HG03469 (cell line): ENCODE measurements around the gene NACC2.

ENCODE experiments used
- ATAC-seq: cut with Tn5 transposase; IDR thresholded peaks from one replicate; pipeline ENCODE4 v1.9.1; 2021; ENCODE audit warnings: mild to moderate bottlenecking, moderate library complexity, moderate number of reproducible peaks; ENCODE audit not compliant: unreplicated experiment

NACC2 gene

DNA sequence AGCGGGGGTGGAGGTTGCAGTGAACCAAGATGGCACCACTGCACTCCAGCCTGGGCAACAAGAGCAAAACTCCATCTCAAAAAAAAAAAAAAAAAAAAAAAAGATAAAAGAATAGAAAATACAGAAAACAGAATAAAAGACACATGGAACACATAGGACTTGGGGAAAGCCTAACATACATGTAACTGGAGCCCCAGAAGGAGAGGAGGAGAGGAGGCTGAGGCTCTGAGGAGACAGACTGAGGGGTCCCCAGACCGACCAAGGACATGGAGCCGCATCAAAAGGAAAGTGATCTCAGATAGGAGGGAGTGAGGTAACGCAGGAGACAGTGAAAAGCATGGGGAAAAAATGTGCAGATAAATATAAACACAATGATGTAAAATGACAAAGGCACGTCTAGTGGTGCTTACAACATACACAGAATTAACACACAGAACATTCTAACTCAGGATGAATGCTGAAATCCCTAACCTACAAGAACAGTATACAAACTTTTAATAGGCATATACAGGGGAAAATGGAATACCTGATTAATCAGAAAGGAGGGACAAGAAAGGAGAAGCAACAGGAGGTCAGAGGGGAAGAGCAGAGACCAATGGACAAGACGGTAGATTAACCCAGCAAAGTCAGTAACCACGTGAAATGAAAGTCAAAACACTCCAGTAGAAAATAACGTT, 68.7 kb downstream of the NACC2 start:
- ATAC-seq, result no peak

DNA sequence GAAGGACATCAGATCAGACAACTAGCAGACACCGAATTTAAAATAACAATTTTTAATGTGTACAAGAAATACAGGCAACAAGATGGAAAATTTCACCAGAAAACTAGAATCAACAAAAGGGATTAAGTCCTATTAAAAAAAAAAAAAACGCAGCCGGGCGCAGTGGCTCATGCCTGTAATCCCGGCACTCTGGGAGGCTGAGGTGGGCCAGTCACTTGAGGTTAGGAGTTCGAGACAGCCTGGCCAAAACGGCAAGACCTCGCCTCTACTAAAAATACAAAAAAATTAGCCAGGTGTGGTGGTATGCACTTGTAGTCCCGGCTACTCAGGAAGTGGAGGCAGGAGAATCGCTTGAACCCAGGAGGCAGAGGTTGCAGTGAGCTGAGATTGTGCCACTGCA, 69.6 kb downstream of the NACC2 start:
- no peak for ATAC-seq

DNA sequence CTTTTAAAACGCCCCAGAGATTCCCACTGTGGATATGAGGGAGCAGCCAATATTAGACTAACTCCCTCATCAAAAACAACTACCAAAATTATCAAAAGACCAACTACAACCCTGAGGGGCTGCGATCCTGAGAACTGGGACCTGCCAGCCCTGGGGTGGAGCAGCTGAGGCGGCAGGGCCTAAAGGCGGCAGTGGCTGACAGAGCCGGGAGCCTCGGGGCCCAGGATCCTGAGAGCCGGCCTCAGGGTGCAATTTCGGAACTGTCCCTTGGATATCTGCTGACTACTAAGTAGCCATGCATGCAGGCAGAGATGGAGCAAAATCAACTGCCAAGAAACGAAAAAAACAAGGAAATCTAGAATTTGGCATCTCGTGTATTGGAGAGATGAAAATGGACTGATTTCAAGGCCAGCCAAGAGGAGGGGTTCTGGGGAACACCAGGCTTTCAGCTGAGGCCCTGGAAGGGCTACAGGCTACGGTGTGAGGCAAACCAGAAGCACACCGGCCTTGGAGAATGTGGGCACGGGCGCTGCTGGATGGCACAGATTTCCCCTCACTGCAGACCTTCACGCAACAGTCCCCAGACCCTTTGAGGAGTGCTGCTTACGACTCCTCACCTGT, 70.3 kb downstream of the NACC2 start:
- no peak for ATAC-seq

DNA sequence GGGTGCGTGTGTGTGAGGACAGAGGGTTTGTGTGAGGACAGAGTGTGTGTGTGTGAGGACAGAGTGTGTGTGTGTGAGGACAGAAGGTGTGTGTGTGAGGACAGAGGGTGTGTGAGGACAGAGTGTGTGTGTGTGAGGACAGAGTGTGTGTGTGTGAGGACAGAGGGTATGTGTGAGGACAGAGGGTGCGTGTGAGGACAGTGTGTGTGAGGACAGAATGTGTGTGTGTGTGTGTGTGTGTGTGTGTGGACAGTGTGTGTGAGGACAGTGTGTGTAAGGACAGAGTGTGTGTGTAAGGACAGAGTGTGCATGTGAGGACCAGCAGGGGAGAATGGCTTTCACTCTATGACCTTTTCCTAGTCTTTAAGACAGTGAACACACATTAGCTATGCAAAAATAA, 70.8 kb downstream of the NACC2 start:
- no peak for ATAC-seq

DNA sequence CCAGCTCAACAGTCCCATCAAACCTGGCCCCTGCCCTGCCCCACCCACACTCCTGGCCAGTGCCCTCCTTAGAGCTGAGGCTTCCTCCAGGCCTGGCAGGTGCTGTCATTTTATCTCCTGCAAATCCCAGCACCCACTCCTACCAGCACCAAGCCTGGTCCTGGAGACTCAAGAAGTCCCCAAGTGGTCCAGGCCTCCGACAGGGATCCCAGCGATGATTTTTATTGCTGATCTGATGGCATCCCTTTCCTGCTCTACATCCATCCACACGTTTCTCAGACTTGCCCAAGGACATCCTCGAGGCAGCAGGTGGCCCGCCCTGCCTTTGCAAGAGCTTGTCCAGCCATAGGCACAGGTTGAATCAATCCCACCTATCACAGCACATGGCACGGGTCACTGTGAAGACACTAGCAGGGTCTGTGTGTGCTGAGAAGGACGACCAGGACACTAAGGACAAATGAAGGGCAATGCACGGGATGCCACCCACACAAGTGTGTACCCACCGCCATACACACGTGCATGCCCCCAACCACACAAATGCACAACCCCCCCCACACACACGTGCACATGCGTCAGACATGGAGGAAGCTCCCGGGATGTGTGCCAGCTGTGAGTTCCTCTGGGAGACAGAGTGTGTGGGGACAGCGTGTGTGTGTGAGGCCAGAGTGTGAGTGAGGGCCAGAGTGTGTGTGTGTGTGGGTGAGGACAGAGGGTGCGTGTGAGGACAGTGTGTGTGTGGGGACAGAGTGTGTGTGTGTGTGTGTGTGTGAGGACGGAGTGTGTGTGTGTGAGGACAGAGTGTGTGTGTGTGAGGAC, 71.5 kb downstream of the NACC2 start:
- ATAC-seq, result no peak

DNA sequence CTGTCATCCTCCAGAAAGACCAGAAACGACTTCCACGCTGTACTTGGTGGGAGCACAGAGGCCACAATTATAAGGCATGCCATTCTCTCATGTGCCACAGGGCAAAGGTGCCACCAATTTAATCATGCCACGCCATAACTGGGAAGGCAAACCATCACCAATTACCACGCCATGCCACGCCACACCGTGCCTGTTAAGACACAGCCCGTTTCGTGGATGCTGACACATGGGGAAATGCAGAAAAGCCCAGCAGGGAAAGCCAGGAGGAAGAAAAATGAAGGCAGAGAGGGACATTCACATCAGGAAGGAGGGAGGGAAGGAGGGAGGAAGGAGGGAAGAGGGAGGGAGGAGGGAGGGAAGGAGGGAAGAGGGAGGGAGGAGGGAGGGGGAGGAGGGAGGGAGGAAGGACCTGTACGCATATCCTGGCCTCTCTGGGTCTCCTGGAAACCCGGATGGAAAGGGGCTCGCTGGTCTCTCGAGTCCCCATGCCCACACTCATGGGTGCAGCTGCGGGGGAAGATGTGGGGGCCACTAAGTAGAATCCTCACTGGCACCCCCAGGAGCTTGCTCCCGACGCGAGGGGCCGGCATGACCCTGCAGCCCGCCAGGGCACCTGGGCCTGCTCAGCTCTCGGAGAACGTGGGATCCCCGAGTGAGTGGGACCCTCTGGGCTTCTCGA, 72.2 kb downstream of the NACC2 start:
- ATAC-seq, result no peak

DNA sequence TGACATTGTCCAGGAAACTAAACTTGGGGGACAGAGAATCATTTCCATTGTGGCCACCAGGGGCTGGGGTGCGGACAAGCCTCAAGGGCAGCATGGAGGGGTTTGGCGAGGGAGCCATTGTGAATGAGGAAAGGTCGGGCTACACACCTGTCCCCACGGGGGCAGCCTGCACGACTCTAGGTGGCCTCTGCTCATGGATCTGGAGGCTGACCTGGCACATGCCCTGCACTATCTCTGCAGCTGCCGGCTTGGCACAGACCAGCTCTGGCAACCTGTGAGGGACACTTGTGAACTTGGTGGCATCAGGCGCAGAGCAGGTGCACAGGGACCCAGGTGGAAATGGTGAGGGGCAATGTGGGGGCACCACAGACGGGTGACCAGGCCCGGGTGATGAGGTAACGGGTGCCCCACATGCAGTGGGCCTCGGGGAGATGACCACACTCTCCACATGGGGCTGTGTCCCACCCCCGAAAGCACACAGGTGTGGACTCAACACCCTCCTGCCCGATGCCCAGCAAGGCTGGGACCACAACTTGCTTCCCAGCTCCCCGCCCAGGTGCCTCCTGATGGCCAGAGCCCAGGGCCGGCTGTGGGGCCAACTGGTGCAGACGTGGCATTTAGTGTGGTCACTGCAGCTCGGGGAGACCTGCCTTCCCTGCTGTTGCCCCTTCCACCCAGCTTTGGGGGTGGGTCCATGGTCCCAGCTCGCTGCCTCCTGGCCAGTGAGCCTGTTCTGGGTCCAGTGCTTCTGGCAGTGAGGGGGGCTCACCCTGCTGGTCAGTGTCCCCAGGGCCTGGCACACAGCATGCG, 73.0 kb downstream of the NACC2 start:
- no peak for ATAC-seq

DNA sequence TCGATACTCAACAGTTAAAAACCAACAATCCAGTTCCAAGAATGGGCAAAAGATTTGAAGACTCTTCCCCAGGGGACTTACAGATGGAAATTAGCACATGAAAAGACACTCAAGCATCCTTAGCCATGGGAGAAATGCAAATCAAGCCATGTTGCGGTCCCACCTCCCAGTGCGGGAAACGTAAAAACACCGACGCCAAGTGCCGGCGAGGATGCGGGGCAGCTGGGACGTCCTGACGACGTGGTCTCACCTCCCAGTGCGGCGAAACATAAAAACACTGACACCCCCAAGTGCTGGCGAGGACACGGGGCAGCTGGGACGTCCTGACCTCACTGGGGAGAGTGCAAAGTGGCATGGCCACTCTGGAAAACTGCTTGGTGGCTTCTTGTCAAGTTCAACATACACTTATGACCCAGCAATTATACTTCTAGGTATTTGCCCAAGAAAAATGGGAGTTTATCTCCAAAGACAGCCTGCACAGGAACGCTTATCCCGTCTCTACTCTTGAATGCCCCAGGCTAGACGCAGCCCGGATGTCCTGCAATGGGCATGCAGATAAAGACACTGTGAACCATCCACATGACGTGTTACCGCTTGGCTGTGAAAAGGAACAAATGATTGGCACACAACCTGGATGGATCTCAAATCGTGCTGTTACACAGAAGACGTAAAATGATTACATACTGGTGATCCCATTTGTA, 73.8 kb downstream of the NACC2 start:
- ATAC-seq, result no peak

DNA sequence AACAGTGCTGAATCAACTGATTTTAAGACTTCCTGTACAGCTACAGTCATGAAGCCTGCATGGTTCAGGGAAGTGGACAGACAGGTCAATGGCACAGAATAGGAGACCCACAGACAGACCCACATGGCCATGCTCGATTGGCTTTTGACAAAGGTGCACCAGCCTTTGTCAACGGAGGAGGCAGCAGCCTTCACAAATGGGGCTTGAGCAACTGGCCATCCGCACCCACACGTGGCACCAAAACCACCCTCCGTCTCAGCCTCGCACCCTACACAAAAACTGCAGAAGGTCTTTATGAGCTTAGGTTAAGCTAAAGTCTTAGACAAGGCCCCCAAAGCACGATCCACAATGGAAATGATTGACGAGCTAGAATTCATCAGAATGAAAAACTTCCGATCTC, 74.4 kb downstream of the NACC2 start:
- no peak for ATAC-seq

DNA sequence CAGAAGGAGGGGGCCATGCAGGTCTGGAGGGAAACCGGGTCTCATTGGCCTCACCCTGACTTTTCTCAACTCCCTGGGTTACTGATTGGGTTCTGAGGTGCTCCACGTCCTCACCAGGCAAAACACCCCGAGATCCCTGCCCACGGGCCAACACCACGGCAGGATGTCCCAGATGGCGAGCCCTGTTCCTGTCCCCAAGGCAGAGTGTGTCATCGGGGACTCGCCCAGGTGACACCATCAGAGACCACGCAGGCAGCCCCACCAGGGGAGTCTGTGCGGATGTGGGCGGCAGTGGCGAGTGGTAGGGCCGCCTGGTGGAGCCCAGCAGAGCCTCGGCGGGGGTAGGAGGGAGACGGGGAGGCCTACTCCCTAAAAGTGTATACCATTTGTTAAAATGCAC, 74.9 kb downstream of the NACC2 start:
- no peak for ATAC-seq

DNA sequence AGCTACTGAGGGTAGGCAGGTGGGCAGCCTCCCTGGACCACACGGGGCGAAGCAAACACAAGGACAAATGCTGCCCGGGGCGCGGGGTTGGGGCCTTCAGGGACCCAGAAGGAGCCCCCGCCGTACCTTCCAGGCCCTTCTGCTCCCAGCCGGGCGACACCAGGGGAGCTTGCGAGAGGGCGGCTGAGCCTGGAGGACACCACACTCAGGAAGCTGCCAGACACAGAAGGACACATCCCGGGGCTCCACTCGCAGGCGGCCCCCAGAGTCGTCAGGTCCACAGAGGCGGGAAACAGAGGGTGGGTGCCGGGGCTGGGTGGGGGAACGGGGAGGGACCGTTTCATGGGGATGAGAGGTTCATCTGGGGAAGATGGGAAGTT, 75.4 kb downstream of the NACC2 start:
- ATAC-seq, result no peak

DNA sequence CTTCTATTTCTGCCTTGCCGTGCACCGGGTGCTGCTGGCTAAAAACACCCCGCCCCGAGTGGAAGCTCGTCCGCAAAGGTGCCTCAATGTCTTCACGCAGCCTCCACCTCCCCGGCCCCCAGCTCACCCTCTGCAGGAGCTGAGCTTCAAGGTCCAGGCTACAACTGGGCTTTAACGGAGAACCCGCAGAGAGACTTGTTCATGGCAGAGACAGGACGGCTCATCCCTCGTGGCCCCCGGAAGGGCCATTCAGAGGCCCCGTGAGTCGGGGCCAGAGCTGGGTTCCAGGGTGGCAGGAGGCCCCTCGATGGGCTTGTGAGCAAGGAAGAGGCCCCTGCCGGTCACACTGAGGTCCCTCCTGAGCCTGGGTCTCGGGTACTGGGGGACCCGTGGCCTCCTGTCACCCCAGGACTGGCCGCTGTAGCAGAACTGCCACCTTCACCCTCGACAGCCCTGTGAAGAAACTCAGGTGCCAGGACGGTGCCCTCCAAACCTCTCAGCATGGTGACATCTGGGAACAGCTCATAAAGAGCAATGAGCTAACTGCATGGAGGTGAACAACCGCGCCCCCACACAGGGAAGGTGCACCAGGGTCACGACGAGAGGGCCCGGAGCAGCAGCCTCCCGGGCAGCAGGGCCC, 75.9 kb downstream of the NACC2 start:
- ATAC-seq, result no peak

DNA sequence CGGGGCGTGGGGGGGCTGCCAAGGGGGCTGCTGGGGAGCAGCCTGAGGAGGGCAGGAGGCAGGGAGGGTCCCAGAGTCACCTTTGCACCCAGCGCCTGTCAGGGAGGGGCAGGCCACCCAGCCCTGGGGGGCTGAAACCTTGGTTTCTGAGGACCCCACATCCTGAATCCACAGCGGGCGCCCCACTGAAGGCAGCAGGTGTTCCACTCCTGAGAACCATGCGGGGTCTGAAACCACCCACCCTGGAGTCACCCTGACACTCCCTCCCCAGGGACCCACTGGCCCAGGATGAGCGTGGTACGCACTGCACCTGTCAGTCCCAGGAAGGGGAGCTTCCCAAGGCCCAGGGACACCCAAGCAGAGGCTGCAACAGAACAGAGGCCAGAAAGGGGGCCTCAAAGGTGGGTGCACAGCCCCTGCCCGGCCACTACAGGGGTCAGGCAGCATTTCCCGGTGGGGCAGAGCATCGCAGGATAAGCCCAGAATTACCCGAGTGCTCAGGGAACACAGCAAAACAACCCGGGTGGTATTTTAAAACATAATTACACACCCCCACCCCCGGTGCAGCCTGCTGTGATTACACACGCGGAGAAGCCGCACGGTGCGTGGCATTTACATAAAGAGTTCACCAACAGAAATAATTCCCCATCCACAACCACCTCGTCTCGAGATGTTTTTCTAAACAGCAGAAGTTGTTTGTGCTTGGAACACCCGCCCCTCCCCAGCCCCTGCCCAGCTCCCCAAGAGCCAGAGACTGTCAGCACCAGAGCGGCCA, 76.6 kb downstream of the NACC2 start:
- ATAC-seq, result no peak

DNA sequence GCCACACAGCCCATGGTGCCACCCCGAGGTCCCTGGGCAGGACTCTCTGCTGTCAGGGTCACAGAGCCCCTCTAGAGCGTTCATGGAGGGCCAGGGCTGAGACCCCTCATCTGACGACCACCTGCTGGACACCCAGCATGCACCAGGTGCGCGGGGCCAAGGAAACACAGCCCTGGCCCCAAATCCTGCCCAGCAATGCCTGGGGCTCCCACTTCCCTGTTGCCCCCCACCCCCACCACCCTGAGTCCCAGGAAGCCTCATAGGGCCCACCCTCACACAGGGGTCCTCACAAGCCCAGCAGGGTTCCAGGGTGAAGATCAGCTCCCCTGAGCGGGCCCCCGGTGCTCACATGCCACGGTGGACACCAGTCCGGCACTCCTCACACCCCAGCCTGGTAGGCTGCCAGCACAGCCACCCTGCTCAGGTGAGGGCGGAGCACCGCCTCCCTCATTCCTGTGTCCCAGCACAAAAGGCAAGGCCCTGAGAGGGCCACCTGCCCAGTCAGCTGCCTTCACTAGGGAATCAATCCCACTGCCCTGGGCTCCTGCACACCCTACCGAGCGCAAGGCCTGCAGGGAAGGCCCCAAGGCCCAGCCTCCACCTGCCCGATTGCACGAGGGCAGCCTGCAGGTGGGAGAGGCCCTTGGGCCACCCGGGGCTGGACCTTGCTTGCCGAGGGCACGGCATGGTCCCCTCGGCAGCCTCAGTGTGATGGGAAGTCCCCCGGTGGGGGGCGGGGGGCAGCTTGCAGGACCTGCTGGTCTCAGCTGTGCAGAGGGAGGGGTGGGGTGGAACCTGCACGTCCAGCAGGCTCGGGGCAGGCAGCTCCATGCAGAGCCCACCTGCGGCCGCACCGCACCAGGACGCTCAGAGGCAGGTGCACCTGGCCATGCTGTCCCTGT, 77.5 kb downstream of the NACC2 start:
- no peak for ATAC-seq

DNA sequence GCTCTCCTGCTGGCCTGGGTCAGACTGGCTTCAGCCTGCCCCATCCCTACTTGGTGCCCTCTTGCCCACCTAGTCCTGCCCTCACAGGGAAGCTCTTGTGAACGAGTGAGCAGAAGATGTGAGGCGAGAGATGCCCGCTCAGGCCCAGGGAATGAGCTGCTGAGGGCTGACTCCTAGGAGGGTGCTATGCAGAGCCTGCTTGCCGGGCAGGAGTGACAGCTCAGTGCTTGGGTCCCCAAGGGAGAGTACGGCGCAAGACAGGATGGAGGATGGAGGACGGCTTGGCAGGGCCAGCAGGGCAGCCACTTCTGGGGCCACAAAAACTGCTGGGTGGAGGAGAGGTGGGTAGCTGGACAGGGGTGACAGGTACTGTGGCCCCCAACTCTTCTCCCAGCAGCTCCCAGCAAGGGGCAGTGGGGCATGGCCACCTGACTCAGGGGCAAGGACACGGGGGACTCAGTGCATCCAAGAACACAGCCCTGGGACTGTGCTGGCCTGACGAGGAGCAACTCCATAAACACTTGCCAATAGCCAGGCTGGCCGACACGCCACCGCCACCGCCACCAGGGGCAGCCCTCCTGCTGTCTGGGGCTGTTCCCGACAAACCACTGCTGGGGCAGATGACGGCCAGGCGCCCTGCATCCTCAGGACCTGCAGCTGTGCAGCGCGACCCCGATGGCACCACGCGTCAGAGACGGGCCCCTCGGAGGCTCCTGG, 78.4 kb downstream of the NACC2 start:
- no peak for ATAC-seq

DNA sequence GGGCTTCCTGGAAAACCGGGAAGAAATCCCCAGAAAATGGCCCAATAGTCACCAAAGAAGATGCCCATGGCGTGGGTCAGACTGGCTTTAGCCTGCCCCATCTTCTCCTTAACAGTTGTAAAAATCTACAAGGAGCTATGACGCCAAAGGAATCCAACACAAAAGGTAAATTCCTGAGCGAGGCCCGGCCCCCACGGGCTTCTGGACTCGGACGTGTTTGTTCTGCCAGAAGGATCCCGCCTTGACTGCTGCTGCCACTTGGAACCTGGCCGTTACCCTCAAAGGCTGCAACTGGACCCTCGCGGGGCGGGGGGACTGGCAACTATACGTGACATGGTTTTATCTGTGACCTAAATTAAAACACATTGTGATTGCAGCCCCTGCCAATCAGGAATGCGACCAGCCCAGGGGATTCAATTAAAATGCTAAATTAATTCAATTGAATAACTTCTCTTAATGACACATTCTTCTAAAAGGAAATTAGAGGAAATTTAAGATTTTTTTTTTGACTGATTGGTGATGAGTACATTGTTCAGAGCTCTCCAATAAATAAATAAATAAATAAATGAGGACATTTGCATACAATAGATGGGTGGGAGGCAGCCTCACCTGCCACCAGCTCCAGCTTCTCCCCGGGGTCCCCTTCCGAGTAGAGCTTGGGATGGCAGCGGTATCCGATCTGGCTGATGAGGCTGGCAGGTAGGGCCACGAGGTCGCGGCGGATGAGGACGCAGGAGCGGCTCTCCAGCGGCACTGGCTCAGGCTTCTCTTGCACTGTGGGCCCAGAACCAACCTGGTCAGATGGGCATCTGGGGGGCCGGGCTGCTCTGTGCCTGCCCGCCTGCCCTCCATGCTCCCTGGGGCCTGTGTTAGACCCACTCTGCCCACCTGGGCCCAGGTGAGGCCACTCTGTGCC, 79.2 kb downstream of the NACC2 start:
- ATAC-seq, result no peak
